Fibroblast of gingiva (primary cell): Measurements from ENCODE around the gene CDH4.
"Not testable (repeated sequence)": the region's sequence is repeated elsewhere in the genome, so short reads cannot be mapped to it uniquely, and the experiment has no call there.

ENCODE experiments used
- DNase-seq: peaks from one replicate; pipeline ENCODE4 v3.0.0-alpha.2; 2011; ENCODE audit warnings: low read depth

CDH4 gene

GRCh38 chr20:61979090-61979489 lies 727.0 kb downstream of the CDH4 start:
- no peak for DNase-seq

GRCh38 chr20:61979701-61980635 lies 727.9 kb downstream of the CDH4 start:
- no peak for DNase-seq

GRCh38 chr20:61980647-61981583 lies 728.9 kb downstream of the CDH4 start:
- DNase-seq, result peak; percentile 14

GRCh38 chr20:61981691-61982090 lies 729.6 kb downstream of the CDH4 start:
- not testable (repeated sequence) for DNase-seq

- DNase-seq, result no peak
Observed at GRCh38 chr20:61982191-61982950, 730.3 kb downstream of the CDH4 start.

- DNase-seq, result no peak
Observed at GRCh38 chr20:61982951-61983315, 730.9 kb downstream of the CDH4 start.

- no peak for DNase-seq
Observed at GRCh38 chr20:61983965-61984364, 731.9 kb downstream of the CDH4 start.

GRCh38 chr20:61984431-61984830 lies 732.4 kb downstream of the CDH4 start:
- DNase-seq, result not testable (repeated sequence)

GRCh38 chr20:61985096-61985495 lies 733.0 kb downstream of the CDH4 start:
- DNase-seq, result no peak

- DNase-seq, result no peak
Observed at GRCh38 chr20:61986762-61987321, 734.8 kb downstream of the CDH4 start.

- DNase-seq, result no peak
Observed at GRCh38 chr20:61988665-61989064, 736.6 kb downstream of the CDH4 start.

GRCh38 chr20:61989741-61990140 lies 737.7 kb downstream of the CDH4 start:
- DNase-seq, result no peak
